ENCODE measurements around the gene PTGDS. TPM values are rescaled to one million over a fixed set of nuclear protein-coding genes. Genes with fewer than 3 reads are reported as not detected.

The PTGDS gene
- total RNA-seq, 1 experiment from 2014 or later, result 3.6 TPM

- Histone ChIP-seq H3K4me1 (ENCODE audit: insufficient read depth, low read length) (no peaks in the 10 kb centered on the region), H2BK120ac (ENCODE audit: low read depth, low read length, poor library complexity, severe bottlenecking) (no peak overlapping the region), H3K23me2 (ENCODE audit: insufficient read length, low read depth, low read length, poor library complexity, severe bottlenecking) (peaks cover 6% of the 10 kb centered on the region), H2BK5ac (ENCODE audit: insufficient read length, low read length) (no peak overlapping the region), H3K27me3 (ENCODE audit: insufficient read depth, low read length) (no peaks in the 10 kb centered on the region), H2BK12ac (ENCODE audit: insufficient read length, low read depth, low read length) (no peak overlapping the region), H3T11ph (ENCODE audit: low read length) (no peak overlapping the region), H4K8ac (replicated peaks; ENCODE audit: insufficient read length, low read depth, low read length) (no peak overlapping the region), H3K27ac (ENCODE audit: insufficient read length, low read depth, low read length) (no peak overlapping the region), H4K20me1 (ENCODE audit: control insufficient read depth, insufficient read depth, insufficient read length) (no peaks in the 10 kb centered on the region), H4K91ac (ENCODE audit: insufficient read length, low read depth, low read length) (no peak overlapping the region), H4K5ac (ENCODE audit: insufficient read length, low read depth, low read length) (no peak overlapping the region), H3K18ac (ENCODE audit: insufficient read length, low read depth, low read length) (no peak overlapping the region), H3K9ac (ENCODE audit: extremely low read depth, insufficient read length, low read length) (no peak overlapping the region), H3K56ac (ENCODE audit: insufficient read length, low read depth, low read length) (no peak overlapping the region), H3K79me1 (ENCODE audit: insufficient read depth, low read depth, low read length, poor library complexity, severe bottlenecking) (no peaks in the 10 kb centered on the region), H3K79me2 (ENCODE audit: insufficient read depth, low read length) (no peaks in the 10 kb centered on the region), H3K4ac (ENCODE audit: low read depth, low read length) (no peak overlapping the region), H2BK15ac (ENCODE audit: low read depth, low read length) (no peak overlapping the region), H3K4me2 (ENCODE audit: insufficient read depth, insufficient read length, low read length) (no peak overlapping the region), H2BK20ac (ENCODE audit: low read depth, low read length, poor library complexity, severe bottlenecking) (no peak overlapping the region), H3K23ac (ENCODE audit: insufficient read length, low read depth, low read length) (no peak overlapping the region), H3K9me3 (ENCODE audit: control insufficient read depth, low read depth, low read length) (no peaks in the 10 kb centered on the region), H3K14ac (ENCODE audit: insufficient read depth, low read length) (no peak overlapping the region), H2AK5ac (ENCODE audit: insufficient read length, low read length) (no peak overlapping the region), H2AFZ (ENCODE audit: low read length) (no peak overlapping the region)
- Mint-ChIP-seq H3K4me3 (no peak overlapping the region), H3K27me3 (ENCODE audit: low read depth) (peaks cover 14% of the 10 kb centered on the region), H3K27ac (no peak overlapping the region), H3K4me1 (peaks cover 9 to 12% of the 10 kb centered on the region in 2 experiments), H3K36me3 (ENCODE audit: insufficient read depth in 1 of 3, low read depth in 3 of 3) (peaks cover 0 to 8% (median 2%) of the 10 kb centered on the region in 3 experiments; a peak in 4 of 7 replicates), H3K9me3 (peaks cover 5 to 6% of the 10 kb centered on the region in 2 experiments; a peak in 3 of 5 replicates)
- WGBS (ENCODE audit: extremely low coverage, insufficient read length, low lambda C conversion rate), result no CpG with 5 or more reads among the region's 12 CpGs
- no peak for DNase-seq
- TF ChIP-seq, protein P1, sequence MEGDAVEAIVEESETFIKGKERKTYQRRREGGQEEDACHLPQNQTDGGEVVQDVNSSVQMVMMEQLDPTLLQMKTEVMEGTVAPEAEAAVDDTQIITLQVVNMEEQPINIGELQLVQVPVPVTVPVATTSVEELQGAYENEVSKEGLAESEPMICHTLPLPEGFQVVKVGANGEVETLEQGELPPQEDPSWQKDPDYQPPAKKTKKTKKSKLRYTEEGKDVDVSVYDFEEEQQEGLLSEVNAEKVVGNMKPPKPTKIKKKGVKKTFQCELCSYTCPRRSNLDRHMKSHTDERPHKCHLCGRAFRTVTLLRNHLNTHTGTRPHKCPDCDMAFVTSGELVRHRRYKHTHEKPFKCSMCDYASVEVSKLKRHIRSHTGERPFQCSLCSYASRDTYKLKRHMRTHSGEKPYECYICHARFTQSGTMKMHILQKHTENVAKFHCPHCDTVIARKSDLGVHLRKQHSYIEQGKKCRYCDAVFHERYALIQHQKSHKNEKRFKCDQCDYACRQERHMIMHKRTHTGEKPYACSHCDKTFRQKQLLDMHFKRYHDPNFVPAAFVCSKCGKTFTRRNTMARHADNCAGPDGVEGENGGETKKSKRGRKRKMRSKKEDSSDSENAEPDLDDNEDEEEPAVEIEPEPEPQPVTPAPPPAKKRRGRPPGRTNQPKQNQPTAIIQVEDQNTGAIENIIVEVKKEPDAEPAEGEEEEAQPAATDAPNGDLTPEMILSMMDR (conservative IDR thresholded peaks at IDR 0.05), result no peak
These were observed 18.5 kb downstream of the PTGDS start for GRCh38 chr9:136995772-136996311.
